DMS79 treated with DMSO at 0.1 percent for 48 hours (cell line): Measurements from ENCODE around the gene CEP152.

Experiments used
- DNase-seq: peaks from one replicate; lab custom pipeline; 2025; lab: John Stamatoyannopoulos, UW

Gene CEP152

DNA sequence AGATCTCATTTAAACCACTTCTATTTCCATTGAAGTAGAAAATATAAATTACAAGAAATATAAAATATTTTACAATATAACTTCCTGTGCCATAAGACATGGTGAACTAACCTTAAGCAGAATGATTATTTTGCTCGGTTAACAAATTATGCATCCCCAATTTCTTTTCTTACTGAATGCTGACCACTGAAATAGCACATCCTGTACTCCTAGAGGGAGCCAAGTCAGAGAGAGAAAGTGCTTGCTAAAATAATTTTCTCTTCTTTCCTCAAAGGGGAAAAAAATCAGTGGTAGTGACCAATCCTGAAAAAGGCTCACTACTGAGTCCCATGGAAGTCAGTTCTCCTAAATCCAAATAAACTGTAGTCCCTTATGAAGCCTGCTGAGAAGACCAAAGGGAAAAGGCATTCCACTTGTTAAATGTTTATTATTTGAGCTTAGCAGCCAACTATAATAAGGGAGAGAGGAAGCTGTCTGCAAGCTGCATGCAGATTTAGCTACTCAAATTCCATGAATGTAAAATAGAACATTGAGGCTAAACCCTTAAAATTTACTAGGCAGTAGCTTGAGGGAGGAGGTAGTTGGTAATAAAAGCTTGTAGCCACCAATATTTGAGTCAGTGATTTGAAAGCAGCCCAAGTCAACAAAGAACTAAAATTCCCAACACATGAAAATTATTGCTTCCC lies 33.1 kb downstream of the CEP152 start:
- DNase-seq: no peak

DNA sequence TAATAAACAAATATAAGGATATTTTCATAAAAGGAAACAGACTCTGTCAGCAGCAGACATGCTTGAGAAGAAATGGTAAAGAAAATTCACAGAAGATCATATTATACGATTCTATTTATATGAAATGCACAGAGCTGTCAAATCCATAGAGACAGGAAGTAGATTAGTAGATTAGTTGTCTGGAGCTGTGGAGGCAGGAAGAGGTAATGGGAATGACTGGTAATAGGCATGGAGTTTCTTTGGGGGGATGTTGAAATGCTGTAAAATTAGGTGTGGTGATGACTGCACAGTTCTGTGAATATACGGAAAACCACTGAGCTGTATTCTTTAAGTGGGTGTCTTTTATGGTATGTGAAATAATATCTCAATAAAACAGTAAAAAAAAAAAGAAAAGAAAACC lies 35.3 kb downstream of the CEP152 start:
- no peak for DNase-seq

DNA sequence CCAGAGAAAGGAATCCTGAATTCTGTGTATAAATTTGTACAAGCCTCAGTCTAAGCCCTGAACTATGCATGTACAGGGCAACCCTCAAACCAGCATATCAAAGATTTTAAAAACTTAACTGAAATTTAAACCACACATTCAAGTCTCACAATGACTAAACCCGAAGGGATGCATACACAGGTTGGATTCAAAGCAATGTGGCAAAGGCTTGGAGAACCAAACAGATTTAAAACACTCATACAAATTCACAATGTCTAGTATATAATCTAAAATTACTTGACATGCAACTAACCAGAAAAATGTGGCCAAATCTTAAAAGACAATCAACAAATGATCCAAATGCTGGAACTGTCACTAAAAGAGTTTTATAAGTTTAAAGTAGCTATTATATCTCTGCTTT lies 36.4 kb downstream of the CEP152 start:
- DNase-seq: no peak

DNA sequence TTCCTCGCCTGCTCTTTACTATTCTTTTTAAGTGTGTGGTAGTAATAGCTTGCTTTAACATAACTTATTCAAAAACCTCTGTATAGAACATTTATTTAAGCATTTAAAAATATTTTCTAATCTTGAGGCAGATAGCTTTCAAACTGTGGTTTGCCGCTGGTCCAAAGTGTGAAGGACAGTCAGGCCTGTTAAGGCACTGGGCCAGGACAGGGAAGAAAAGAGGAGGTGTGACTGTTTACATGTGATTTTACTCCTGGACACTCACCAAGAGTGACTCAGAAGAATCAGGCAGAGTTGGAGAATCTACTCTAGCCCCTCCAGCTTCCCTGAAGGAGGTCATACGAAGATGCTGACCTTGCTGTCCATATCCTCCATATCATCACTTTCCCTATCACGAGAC lies 44.7 kb downstream of the CEP152 start:
- no peak for DNase-seq

DNA sequence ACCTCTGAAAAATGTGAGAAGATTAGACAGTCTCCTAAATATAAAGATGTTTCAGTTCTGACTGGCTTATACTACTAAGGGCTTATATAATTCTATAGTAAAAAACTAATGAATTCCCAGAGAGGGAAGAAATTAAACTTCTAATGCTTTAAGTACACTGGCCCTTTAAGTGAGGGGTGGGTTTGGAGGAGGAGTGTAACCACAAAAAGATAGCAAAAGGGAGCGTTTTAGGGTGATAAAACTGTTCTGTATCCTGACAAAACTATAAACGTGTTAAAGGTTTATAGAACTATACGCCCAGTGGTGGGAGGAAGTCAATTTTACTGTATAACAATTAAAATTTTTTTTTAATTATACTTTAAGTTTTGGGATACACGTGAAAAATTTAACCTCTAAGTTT lies 45.8 kb downstream of the CEP152 start:
- no peak for DNase-seq

DNA sequence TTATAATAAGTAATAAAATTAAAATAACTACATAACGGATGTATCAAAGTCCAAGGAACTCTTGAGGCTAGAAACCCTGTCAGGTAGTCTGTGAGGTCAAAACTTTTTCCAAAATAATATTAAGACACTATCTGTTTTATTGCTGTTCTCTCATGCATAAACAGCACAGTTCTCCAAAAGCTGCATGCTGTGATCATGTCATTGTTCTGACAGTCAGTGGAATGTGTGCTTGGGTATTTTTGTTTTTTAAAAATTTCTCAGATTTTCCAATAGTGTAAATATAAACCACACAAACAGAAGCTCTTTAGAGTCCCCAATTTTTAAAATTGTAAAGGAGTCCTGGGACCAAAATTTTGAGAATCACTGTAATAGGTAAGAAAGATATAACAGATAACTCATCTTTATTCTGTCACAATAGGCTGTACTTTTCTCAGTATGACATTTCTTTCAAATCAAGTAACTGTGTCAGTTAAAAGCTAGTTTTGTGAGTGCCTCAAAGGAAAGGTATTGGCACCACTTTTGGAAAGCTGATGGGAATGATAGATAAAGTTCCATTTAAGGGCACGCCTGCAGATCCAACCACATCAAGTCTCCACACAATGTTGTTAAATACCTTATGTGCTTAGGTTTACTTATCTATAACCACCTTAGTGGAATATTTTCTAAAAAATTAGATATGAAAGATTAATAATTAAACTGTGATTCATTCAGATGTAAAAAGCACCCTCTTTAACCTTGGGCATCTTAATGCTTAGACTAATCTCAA lies 49.3 kb downstream of the CEP152 start:
- DNase-seq: no peak

DNA sequence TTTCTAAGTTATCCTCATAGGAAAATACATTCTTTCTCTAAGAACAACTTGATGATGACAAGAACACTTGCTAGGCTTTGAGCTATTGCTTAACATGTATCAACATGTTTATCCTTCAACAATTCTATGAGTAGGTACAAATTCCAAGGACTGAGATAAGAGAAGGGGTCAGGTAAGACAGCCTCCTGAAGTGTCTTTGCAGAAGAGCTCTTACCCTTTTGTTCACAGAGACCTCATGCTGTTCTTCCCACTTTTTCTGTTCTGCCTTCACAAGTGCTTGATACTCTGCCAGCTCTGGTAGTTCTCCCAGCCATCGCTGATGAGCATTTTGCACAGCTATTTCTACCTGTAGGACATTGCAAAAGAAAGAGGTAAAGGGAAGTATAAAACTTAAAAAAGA lies 50.9 kb downstream of the CEP152 start:
- peak; percentile 75 for DNase-seq

DNA sequence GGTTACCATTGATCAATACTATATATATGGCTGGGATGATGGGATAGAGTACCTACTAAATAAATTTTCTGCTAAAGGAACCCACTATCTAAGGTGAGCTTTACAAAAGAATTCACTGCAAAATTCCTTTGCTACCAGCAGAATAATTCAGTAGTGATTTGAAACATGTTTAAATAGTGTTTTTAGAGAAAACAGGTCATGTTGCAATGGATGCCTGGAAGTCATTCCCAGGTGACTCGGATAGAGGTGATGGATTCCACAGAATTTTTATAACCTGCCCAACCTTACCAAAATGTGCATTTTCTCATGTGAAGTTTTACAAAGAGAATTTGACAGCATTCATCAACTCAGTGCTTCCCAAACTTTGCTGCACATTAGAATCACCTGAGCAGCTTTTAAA lies 53.2 kb downstream of the CEP152 start:
- DNase-seq: no peak

DNA sequence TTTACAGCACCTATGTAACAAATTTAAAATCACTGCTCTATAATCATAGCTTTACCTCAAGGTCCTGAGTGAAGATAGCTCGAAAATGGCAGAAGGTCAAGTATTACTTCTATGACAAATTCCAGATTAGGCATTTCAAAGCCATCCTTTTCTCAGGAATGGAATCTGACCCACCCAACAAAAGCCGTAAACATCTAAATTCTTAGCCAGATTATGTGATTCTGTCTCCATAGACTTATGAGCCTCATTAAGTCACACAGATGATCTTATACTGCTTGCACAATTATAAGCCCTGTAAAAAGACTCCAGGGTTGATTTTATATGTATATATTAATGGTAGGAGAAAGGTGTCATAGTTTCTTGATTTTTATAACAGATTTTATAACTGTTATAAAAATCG lies 56.9 kb downstream of the CEP152 start:
- DNase-seq: no peak

DNA sequence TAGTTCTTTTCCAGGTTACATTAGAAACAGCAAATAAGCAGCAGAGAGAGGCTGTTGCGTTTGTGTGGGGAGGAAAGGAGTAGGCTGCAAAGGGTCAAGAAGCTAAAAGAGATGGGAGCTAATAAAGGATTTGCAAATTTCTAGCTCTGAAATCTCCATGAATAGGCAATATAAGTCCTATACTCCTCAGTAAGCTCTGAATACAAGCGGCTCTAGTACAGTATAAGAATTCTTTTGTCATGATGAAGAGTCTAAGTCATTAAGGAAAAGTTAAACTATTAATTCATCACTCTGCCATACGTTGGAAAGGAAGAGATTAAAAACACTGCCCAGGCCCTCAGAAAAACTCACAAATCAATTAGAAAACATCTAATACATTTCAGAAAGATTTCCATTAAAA lies 59.3 kb downstream of the CEP152 start:
- no peak for DNase-seq

DNA sequence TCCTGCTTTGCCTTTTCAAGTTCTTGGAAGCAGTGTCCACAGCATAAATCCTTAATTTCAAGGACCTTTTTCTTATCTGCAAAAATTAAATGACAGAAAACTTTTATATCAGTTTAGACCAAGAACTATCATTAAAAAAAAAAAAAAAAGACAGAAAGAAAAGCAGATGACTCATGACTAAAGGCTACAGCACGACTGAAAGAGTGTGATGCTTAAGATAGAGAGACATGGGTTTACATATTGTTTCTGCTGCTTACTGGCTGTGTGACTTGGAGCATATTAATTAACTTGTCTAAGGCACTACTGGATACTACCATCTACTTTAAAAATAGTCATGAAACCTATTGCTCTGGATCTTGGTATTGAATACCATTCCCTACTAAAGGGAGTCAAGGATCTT lies 62.3 kb downstream of the CEP152 start:
- DNase-seq: no peak

DNA sequence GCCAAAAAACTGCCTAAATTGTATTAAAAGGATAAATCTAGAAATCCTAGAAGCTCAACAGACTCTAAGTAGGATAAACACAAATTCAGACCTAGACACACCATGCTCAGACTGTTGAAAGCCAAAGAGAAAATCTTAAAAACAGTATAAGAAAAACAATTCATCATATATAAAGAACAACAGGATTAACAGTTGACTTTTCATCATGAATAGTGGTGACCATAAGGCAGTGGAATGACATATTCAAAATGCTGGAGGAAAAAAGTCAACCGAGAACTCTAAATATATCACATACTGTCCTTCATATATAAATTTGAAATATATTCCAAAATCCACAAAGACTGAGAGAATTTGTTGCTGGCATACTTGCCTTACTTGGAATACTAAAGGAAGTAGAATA lies 77.3 kb downstream of the CEP152 start:
- DNase-seq: no peak

DNA sequence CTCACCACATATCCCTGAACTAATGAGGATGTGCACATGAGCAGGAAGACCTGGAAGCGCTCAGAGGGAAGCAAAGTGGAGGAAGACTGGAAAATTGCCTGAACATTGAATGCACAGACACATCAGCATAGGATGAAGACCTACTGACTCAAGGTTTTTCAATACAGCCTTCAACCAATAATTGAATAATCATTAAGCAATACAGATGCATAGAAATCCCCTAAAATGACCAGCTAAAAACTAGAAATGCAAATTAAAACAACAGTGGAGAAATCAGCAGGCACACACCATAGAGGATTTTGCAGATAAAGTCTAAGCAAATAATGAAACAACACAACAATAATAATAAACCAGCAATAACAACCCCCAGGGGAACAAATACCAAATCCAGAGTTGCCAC lies 80.4 kb downstream of the CEP152 start:
- no peak for DNase-seq

DNA sequence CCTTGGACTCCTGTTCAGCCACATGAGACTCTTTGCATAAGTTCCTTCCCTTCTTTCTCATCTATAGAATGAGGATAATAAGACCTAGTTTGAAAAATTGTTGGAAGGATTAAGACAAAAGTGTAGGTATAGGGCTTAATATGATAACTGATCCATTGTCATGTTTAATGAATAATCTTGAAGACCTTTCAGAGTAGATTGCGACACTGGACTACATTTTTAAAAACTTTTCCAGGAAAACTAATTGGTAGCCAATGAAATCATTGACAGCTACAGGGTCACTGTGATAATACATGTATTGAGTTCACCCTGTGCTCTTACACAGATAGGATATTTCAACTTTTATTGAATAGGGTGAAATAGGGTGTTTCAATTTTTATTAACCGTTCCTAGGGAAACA lies 86.9 kb downstream of the CEP152 start:
- no peak for DNase-seq

DNA sequence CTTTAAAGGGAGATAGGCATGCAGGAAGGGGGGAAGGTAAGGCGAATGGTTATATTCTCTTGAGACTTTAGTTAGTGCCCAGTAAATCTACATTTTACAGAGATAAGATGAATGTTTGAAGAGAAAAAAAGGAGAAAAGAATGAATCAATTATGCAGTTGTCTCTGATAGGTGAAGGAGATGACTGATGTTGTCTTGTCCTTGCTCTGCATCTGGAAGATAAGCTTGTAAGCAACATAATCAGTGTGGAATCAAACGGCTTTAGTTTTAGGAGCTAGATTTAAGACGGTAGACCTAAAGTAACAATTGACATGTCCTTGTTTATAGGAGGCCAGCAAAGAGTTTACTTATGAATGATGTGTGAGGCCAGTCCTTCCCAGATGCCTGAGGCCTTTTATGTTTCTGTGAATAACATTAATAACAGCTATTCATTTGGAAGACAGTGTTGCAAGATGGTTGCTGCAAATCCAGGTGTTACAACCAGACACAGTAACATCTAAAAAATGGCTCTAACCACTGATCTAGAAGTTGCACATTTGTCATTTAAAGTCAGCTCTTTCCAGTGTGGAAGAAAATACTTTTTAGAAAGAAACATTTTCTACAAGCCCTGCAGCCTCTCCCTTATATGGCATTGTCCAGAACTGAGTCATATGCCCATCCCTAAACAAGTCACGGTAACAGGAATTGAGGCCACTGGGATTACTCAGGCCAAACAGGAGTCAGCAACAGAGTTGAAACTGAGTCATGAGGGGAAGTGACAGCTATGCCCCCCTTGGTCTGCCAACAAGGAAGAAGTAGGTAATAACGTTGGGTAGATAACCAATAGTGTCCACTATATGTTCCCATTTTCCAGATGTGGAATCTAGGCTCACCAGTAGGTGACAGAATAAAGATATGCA lies 87.9 kb downstream of the CEP152 start:
- DNase-seq: no peak

DNA sequence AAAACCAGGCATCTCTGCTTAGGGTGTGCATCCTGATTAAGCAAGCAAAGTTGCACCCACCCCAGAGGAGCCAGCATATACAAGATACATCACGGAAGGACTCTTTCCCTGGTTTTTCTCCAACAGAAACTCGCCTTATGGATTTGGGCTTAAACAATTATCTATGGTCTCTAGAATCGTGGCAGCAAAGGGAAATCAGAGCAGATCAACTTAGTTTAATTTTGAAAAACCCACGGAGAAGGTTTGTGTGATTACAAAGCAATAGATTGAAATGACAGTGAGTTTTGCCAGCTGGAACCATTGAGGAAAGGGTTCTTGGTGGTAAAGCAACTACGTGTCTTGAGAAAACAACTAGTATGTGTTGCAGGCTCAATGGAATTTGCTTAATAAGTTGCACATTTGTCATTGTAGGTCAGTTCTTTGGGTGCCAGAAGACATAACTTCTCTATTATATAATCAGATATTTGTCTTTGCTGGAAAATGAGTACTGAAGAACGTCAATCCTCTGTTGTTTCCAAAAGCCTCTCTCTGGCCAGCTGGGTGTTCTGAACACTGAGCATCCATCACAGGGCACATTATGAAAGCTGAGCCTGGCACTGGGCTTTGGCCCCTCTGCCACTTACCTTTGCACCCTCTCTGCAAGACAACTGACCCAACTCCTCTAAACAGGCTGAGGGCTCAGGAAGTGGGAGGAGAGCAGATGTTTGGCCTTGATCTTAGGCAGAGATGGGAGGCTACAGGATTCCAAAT lies 89.6 kb downstream of the CEP152 start:
- no peak for DNase-seq

DNA sequence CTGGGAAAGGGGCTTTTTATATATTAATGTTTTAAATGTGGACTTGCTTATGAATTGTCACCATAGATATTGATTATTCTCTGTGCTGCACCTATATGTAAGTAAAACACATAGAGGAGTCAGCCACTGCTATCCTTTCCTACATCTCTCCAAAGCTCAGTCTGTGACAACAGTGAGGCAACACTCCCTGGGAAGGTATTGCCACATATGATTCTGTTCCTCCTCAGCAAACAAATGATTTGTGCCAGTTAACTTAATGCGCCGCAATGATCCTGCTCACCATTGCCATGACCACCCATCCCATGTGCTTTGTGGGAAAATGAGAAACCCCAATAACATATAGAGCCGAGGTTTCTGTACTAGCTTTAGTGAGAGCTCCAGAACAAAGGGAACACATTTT lies 90.2 kb downstream of the CEP152 start:
- no peak for DNase-seq

DNA sequence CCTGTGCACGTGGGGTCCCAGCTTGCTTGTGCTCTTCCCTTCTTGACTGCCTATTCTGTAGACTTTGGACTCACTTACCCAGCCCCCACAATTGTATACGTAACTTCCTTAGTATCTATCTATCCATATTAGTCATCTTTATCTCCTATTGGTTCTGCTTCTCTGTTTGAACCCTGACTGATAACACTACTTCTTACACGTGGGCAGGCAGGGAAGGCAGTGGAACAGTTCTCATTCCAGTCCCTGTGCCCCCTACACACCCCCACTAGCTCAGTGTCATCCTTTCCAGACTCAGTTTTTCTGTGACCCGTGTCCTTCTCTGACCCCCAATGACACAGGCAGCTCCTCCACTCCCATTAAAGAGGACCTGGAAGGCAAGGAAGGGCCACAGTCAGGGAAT lies 91.2 kb downstream of the CEP152 start:
- DNase-seq: no peak

DNA sequence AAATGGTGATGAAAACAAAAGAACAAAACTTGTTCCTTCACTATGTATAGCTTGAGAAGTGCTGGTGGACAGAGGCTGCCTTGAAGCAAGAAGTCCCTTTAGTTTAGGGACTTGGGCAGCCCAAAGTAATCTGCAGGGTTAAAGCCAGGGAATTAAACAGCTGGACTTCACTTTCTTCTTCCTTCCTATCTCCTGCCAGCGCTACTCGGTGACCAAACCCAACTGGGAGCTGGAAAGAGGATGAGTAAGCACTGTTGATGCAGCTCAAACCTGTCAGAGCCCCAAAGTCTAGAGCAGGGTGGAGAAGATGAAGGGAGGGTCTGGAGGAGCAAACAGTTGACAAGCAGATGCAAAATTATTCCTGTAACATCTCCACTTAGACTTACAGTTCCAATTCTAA lies 92.2 kb downstream of the CEP152 start:
- DNase-seq: no peak

DNA sequence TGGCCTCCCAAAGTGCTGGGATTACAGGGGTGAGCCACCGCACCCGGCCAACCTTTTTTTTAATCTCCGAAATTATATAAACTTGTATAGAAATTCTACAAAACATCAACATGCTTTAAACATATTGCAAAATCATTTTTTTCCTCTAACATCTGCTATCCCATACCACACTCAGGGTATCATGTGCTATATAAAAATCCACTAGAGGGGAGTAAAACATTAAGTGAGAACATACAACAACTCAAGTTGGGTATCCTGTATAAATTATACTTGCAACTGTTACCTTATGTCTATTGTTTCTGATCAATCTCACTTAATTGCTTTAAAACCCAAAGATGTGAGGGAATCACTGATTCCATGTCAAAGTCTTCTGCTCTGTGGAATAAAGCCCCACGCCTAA lies 93.4 kb downstream of the CEP152 start:
- no peak for DNase-seq

DNA sequence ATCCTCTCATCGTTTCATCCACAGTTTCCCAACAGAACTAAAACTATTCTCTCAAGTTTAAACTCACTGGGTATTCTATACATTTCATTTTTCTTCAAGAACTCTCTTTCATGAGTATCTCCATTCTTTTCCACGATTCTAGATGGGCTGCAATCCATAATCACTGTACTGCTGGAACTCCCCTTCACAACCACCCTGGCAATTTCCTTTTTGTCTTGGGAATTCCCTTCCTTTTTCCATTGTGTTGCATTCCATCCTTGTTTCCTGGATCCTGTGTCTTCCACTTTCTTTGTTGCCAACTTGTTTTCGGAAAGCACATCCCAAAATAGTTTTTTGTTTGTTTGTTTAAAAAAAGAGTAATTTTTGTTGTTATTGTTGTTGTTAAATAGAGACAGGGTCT lies 98.3 kb downstream of the CEP152 start:
- no peak for DNase-seq

DNA sequence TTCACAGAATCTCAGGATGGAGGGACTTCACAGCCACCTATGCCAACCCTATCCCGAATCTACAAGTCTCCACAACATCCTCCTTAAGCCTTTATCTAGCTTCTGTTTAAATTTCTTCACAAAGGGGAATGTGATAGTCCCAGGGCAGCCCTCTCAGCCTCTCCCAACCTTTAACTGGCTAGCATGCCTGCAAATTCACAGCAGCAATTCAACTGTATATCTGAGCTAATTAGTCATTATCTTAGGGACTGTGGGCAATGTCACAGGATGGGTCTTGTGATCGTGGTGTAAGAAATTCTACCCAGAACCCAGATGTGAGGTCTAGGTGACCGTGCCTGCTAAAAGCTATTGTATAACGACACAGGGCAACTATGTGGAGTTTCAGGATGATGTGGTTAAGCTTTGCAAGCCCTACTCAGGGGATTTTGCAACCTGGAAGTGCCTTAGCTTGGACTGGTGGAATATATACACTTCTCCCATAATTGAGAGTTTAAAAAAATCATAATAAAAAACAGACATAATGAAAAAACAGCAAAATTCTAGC lies 99.8 kb downstream of the CEP152 start:
- DNase-seq: no peak
